DND-41 (cell line): Measurements from ENCODE around the gene GPR55.

Experiments used
- EZH2 ChIP-seq: IDR thresholded peaks from 3 replicates; pipeline ENCODE4 v1.6.1; 2012; ENCODE audit warnings: borderline replicate concordance, low read depth, mild to moderate bottlenecking, moderate library complexity, low read length, inconsistent platforms; ENCODE audit not compliant: severe bottlenecking
- TF ChIP-seq, protein P1 (sequence below): IDR thresholded peaks from 2 replicates; pipeline ENCODE4 v1.5.1; 2012; ENCODE audit warnings: borderline replicate concordance, low read length, moderate library complexity, mild to moderate bottlenecking; ENCODE audit not compliant: poor library complexity, severe bottlenecking; ENCODE audit errors: extremely low read depth

DNA sequence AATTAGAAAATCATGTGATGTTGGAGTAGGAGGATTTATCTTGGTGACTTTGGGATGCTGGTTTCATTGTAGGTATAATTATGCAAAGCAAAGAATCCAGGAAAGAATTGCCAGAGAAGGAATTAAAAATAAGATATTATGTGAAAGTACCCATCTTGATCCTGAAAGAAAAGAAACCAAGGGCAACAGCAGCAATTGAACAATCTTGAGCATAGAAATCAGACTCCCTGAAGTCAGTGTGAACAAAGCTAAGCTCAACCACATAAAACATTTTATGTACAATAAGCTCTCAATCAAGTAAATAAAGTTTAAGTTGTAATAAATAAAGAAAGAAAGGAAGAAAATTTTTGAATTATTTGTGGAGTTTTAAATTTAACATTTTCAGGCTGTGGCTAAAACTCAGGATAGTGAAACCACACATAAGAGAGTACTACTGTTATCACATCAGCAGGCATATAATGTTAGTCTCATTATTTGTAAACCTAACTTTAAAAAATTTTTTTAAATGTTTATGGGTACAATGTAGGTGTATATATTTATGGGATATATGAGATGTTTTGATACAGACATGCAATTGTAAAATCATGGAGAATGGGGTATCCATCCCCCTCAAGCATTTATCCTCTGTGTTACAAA lies 32.8 kb upstream of the GPR55 start:
- TF ChIP-seq EZH2, result no peak
- TF ChIP-seq, protein P1, sequence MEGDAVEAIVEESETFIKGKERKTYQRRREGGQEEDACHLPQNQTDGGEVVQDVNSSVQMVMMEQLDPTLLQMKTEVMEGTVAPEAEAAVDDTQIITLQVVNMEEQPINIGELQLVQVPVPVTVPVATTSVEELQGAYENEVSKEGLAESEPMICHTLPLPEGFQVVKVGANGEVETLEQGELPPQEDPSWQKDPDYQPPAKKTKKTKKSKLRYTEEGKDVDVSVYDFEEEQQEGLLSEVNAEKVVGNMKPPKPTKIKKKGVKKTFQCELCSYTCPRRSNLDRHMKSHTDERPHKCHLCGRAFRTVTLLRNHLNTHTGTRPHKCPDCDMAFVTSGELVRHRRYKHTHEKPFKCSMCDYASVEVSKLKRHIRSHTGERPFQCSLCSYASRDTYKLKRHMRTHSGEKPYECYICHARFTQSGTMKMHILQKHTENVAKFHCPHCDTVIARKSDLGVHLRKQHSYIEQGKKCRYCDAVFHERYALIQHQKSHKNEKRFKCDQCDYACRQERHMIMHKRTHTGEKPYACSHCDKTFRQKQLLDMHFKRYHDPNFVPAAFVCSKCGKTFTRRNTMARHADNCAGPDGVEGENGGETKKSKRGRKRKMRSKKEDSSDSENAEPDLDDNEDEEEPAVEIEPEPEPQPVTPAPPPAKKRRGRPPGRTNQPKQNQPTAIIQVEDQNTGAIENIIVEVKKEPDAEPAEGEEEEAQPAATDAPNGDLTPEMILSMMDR, result no peak
